NB4 (cell line): ENCODE results near the gene SLC49A4.

ENCODE experiments used
- CTCF ChIP-seq: IDR thresholded peaks from one replicate; pipeline ENCODE4 v1.5.1; 2012; ENCODE audit warnings: low read depth, low read length
- POLR2A ChIP-seq: IDR thresholded peaks from 2 replicates; pipeline ENCODE4 v1.6.1; 2011; ENCODE audit warnings: mild to moderate bottlenecking; ENCODE audit not compliant: insufficient read length; ENCODE audit errors: extremely low read depth

DNA sequence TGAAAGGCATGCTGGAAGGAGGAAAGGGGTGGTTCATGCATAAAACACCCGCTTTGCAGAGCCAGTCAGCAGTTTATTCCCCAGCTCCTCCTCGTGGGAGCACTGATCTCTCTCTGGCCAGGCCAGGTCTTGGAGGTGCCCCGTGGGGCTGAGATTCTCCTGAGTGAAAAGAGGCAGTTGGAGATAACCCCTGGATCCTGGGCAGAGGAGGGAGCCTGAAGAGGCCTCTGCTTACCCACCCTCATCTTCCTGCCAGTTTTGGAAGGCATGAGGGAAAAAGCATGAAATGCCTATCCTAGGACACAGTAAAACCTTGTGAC lies 124.4 kb downstream of the SLC49A4 start:
- no peak for TF ChIP-seq CTCF
- no peak for TF ChIP-seq POLR2A
